ES-I3 (cell line): ENCODE measurements around the gene SOX12.

Experiments used
- H3K36me3 ChIP-seq: 2 replicates; pipeline ENCODE4 v1.6.1; 2013; ENCODE audit warnings: mild to moderate bottlenecking, low read length, control low read depth, moderate library complexity; ENCODE audit not compliant: insufficient read depth
- H3K4me1 ChIP-seq: 2 replicates; pipeline ENCODE4 v1.6.1; 2013; ENCODE audit warnings: mild to moderate bottlenecking, control low read depth, low read length; ENCODE audit not compliant: insufficient read depth
- H3K9ac ChIP-seq: 2 replicates; pipeline ENCODE4 v1.6.1; 2013; ENCODE audit warnings: low read depth, mild to moderate bottlenecking, low read length, moderate library complexity
- H3K9me3 ChIP-seq: 2 replicates; pipeline ENCODE4 v1.6.1; 2013; ENCODE audit warnings: mild to moderate bottlenecking, low read length, moderate library complexity; ENCODE audit not compliant: control insufficient read depth, insufficient read depth

SOX12 gene

GRCh38 chr20:325045-325888 lies at the start of gene SOX12:
SOX12 (plus strand) TSS chr20:325552; CDS start chr20:325925, 373 bp downstream.
- H3K9me3 ChIP-seq = no peaks in the 10 kb centered on the region
- no peaks in the 10 kb centered on the region for H3K36me3 ChIP-seq
- peaks cover 18% of the 10 kb centered on the region for H3K4me1 ChIP-seq
- H3K9ac ChIP-seq = peak within 1 kb of the TSS; percentile 79

- Histone ChIP-seq H3K9me3 (no peaks in the 10 kb centered on the region), H3K9ac (no peak overlapping the region), H3K4me1 (no peaks in the 10 kb centered on the region), H3K36me3 (no peaks in the 10 kb centered on the region)
Measured at GRCh38 chr20:275791-276190, 49.6 kb upstream of the SOX12 start.

- Histone ChIP-seq H3K9ac (no peak overlapping the region), H3K36me3 (no peaks in the 10 kb centered on the region), H3K9me3 (no peaks in the 10 kb centered on the region), H3K4me1 (no peaks in the 10 kb centered on the region)
Measured at GRCh38 chr20:276620-277495, 48.5 kb upstream of the SOX12 start.

- no peaks in the 10 kb centered on the region for H3K9me3 ChIP-seq
- H3K36me3 ChIP-seq = no peaks in the 10 kb centered on the region
- H3K4me1 ChIP-seq = no peaks in the 10 kb centered on the region
- H3K9ac ChIP-seq = no peak overlapping the region
Measured at GRCh38 chr20:277496-277781, 47.9 kb upstream of the SOX12 start.

GRCh38 chr20:278181-278580 lies 47.2 kb upstream of the SOX12 start:
- H3K4me1 ChIP-seq = no peaks in the 10 kb centered on the region
- H3K9ac ChIP-seq = no peak overlapping the region
- no peaks in the 10 kb centered on the region for H3K9me3 ChIP-seq
- no peaks in the 10 kb centered on the region for H3K36me3 ChIP-seq

GRCh38 chr20:278607-279571 lies 46.5 kb upstream of the SOX12 start:
- Histone ChIP-seq H3K9me3 (no peaks in the 10 kb centered on the region), H3K36me3 (no peaks in the 10 kb centered on the region), H3K4me1 (no peaks in the 10 kb centered on the region), H3K9ac (peak overlapping the region; percentile 28; the same call in 1 of the 2 replicates)

- Histone ChIP-seq H3K9ac (no peak overlapping the region), H3K36me3 (no peaks in the 10 kb centered on the region), H3K4me1 (no peaks in the 10 kb centered on the region), H3K9me3 (no peaks in the 10 kb centered on the region; the same call in 1 of the 2 replicates)
Measured at GRCh38 chr20:284172-284571, 41.2 kb upstream of the SOX12 start.

GRCh38 chr20:286508-286907 lies 38.8 kb upstream of the SOX12 start:
- H3K36me3 ChIP-seq = no peaks in the 10 kb centered on the region
- H3K9me3 ChIP-seq = no peaks in the 10 kb centered on the region; the same call in 1 of the 2 replicates
- H3K4me1 ChIP-seq = peaks cover 4% of the 10 kb centered on the region; the same call in 1 of the 2 replicates
- H3K9ac ChIP-seq = no peak overlapping the region

- H3K9me3 ChIP-seq = no peaks in the 10 kb centered on the region; the same call in 1 of the 2 replicates
- H3K4me1 ChIP-seq = peaks cover 9% of the 10 kb centered on the region; the same call in 1 of the 2 replicates
- H3K36me3 ChIP-seq = no peaks in the 10 kb centered on the region
- peak overlapping the region; percentile 61; the same call in 1 of the 2 replicates for H3K9ac ChIP-seq
Measured at GRCh38 chr20:288956-289692, 36.2 kb upstream of the SOX12 start.

- no peaks in the 10 kb centered on the region; the same call in 1 of the 2 replicates for H3K9me3 ChIP-seq
- H3K36me3 ChIP-seq = no peaks in the 10 kb centered on the region
- H3K9ac ChIP-seq = peak overlapping the region; percentile 61
- H3K4me1 ChIP-seq = peaks cover 9% of the 10 kb centered on the region; the same call in 1 of the 2 replicates
Measured at GRCh38 chr20:289693-290083, 35.7 kb upstream of the SOX12 start.

- no peaks in the 10 kb centered on the region for H3K36me3 ChIP-seq
- peaks cover 9% of the 10 kb centered on the region; the same call in 1 of the 2 replicates for H3K4me1 ChIP-seq
- H3K9ac ChIP-seq = peak within 1 kb of the TSS; percentile 61
- H3K9me3 ChIP-seq = no peaks in the 10 kb centered on the region; the same call in 1 of the 2 replicates
Measured at GRCh38 chr20:290084-290831, 35.1 kb upstream of the SOX12 start, which contains the start of gene C20orf96. C20orf96 (minus strand) TSS chr20:290750; CDS start chr20:290610, 140 bp downstream.

- Histone ChIP-seq H3K9me3 (no peaks in the 10 kb centered on the region), H3K4me1 (peaks cover 9% of the 10 kb centered on the region; the same call in 1 of the 2 replicates), H3K9ac (no peak overlapping the region), H3K36me3 (no peaks in the 10 kb centered on the region)
Measured at GRCh38 chr20:294602-295001, 30.8 kb upstream of the SOX12 start.

GRCh38 chr20:295804-296203 lies 29.5 kb upstream of the SOX12 start:
- Histone ChIP-seq H3K9ac (no peak overlapping the region), H3K4me1 (peaks cover 14% of the 10 kb centered on the region), H3K36me3 (no peaks in the 10 kb centered on the region), H3K9me3 (no peaks in the 10 kb centered on the region)
